Keratinocyte (primary cell): Measurements from ENCODE around the gene TRAF2. TPM values are rescaled to one million over a fixed set of nuclear protein-coding genes. Genes with fewer than 3 reads are reported as not detected.

Source experiments
- DNase-seq: peaks from one replicate; pipeline ENCODE4 v3.0.0-alpha.2; 2011; ENCODE audit warnings: low read depth, missing footprints, low spot score
- FAIRE-seq: peaks from 2 replicates; lab custom pipeline; 2011; peaks lifted over from hg19 to GRCh38; lab: Jason Lieb, UNC
- H2AFZ ChIP-seq: 2 replicates; pipeline ENCODE4 v1.6.0; 2012; ENCODE audit warnings: low read length, control low read depth, inconsistent platforms; ENCODE audit not compliant: control insufficient read depth
- H3K27ac ChIP-seq: 2 replicates; pipeline ENCODE4 v1.5.1; 2011; ENCODE audit warnings: low read length; ENCODE audit not compliant: control insufficient read depth, insufficient read depth
- H3K27me3 ChIP-seq: 3 replicates; pipeline ENCODE4 v1.6.0; 2011; ENCODE audit warnings: low read length; ENCODE audit not compliant: control insufficient read depth, insufficient read depth; ENCODE audit errors: extremely low read depth
- H3K36me3 ChIP-seq, 2 experiments: 2 replicates in 1 of 2; 3 replicates in 1 of 2; pipeline ENCODE4 v1.5.1; 2011; ENCODE audit warnings: low read length in 2 of 2, mild to moderate bottlenecking in 1 of 2; ENCODE audit not compliant: control insufficient read depth in 2 of 2, insufficient read depth in 2 of 2; ENCODE audit errors: extremely low read depth in 1 of 2
- H3K4me1 ChIP-seq: 3 replicates; pipeline ENCODE4 v1.5.1; 2011; ENCODE audit warnings: low read length; ENCODE audit not compliant: control insufficient read depth, insufficient read depth; ENCODE audit errors: extremely low read depth
- H3K4me2 ChIP-seq: 3 replicates; pipeline ENCODE4 v1.6.0; 2011; ENCODE audit warnings: low read depth, low read length; ENCODE audit not compliant: control insufficient read depth, insufficient read depth; ENCODE audit errors: extremely low read depth
- H3K4me3 ChIP-seq, 3 experiments: fragments of 200-600 bp in 1 of 3; sonication (generic) in 1 of 3; 2 replicates in 2 of 3; 3 replicates in 1 of 3; pipeline ENCODE4 v1.5.1; 2011 to 2016; ENCODE audit warnings: low read length in 3 of 3, mild to moderate bottlenecking in 3 of 3, control low read depth in 2 of 3, inconsistent platforms in 1 of 3, low read depth in 1 of 3, mixed read lengths in 1 of 3, mixed run types in 1 of 3, moderate library complexity in 1 of 3; ENCODE audit not compliant: control insufficient read depth in 2 of 3, insufficient read depth in 2 of 3; ENCODE audit errors: extremely low read depth in 1 of 3
- H3K79me2 ChIP-seq: 2 replicates; pipeline ENCODE4 v1.6.0; 2012; ENCODE audit warnings: low read length; ENCODE audit not compliant: control insufficient read depth, insufficient read depth
- H3K9ac ChIP-seq: 3 replicates; pipeline ENCODE4 v1.6.0; 2011; ENCODE audit warnings: low read length; ENCODE audit not compliant: control insufficient read depth, insufficient read depth; ENCODE audit errors: extremely low read depth
- H3K9me1 ChIP-seq: 3 replicates; pipeline ENCODE4 v1.6.0; 2011; ENCODE audit warnings: low read length; ENCODE audit not compliant: control insufficient read depth, insufficient read depth; ENCODE audit errors: extremely low read depth
- H3K9me3 ChIP-seq: 2 replicates; pipeline ENCODE4 v1.5.1; 2012; ENCODE audit warnings: low read depth, low read length; ENCODE audit not compliant: control insufficient read depth
- H4K20me1 ChIP-seq: 3 replicates; pipeline ENCODE4 v1.6.0; 2011; ENCODE audit warnings: low read length; ENCODE audit not compliant: control insufficient read depth, insufficient read depth; ENCODE audit errors: extremely low read depth
- CTCF ChIP-seq, 3 experiments: IDR thresholded peaks in 1 of 3; conservative IDR thresholded peaks in 1 of 3; optimal IDR thresholded peaks in 1 of 3; 2 replicates in 2 of 3; 3 replicates in 1 of 3; pipeline versions ENCODE3 to v1.5.1; 2011; ENCODE audit warnings: low read length in 3 of 3, mild to moderate bottlenecking in 3 of 3, moderate library complexity in 2 of 3, control low read depth in 1 of 3, inconsistent platforms in 1 of 3; ENCODE audit not compliant: insufficient read depth in 2 of 3; ENCODE audit errors: extremely low read depth in 1 of 3
- EZH2 ChIP-seq: IDR thresholded peaks from one replicate; pipeline ENCODE4 v1.6.1; 2012; ENCODE audit warnings: inconsistent platforms, mild to moderate bottlenecking, low read length, moderate library complexity
- dilution Hi-C: fragments of 300-500 bp; cut with MboI; formaldehyde crosslinking; loops from one replicate; pipeline ENCODE4 v1.7.0; 2020; ENCODE audit warnings: low sequenced_read_pairs; ENCODE audit not compliant: extremely low pct_ligation_motif_present
- polyA plus RNA-seq, 5 experiments: library from polyadenylated mRNA; depleted of rRNA in 3 of 5; stranded (reverse) in 3 of 5; stranded (forward) in 1 of 5; unstranded in 1 of 5; fragments of >200 nt; gene quantifications; 1 replicate in 1 of 5; 2 replicates in 3 of 5; 3 replicates in 1 of 5; pipeline versions ENCODE4 v1.2.1 to v1.2.3, GENCODE V29; 2011 to 2012; ENCODE audit warnings: missing spikeins in 2 of 5, low read depth in 1 of 5, low replicate concordance in 1 of 5

The TRAF2 gene
- polyA plus RNA-seq, 1 donor (not counting 4 experiments of a cell fraction or from before 2014, with no cell fraction given) = 9.9 TPM

DNA sequence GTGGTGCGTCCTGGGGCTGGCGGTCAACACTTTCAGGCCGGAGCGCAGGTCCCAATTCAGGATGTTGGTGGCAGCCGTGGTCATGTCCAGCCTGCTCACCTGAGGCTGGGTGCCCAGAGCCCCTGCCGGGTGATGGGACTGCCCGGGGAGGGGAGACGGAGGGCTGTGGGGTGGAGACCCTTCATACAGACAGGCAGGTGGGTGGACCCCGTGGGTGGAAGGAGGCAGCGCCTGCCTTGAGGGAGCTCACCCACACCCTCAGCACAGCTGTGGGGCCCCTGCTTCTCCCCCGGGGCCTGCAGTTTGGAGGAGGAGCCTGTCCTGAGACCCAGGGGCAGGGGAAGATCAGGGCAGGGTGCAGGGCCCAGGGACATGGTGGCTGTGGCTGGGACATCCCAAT lies 84.0 kb downstream of the TRAF2 start:
- no peaks in the 10 kb centered on the region for H3K9me1 ChIP-seq
- no peaks in the 10 kb centered on the region for H4K20me1 ChIP-seq
- no peak overlapping the region for H3K4me3 ChIP-seq
- DNase-seq (no peak), FAIRE-seq (no peak)
- TF ChIP-seq CTCF (optimal IDR thresholded peaks at IDR 0.05 in 1 of 3, IDR thresholded peaks at IDR 0.05 in 1 of 3, conservative IDR thresholded peaks at IDR 0.05 in 1 of 3; ENCODE audit: extremely low read depth in 1 of 3, insufficient read depth in 2 of 3, low read length in 3 of 3) (no peak), EZH2 (no peak)
- H3K27me3 ChIP-seq = no peaks in the 10 kb centered on the region
- no peak overlapping the region for H3K4me2 ChIP-seq
- H3K36me3 ChIP-seq = no peaks in the 10 kb centered on the region
- no peaks in the 10 kb centered on the region for H3K9me3 ChIP-seq
- dilution Hi-C loops = no loop called here
- H3K79me2 ChIP-seq = no peaks in the 10 kb centered on the region
- no peak overlapping the region for H2AFZ ChIP-seq
- peaks cover 7% of the 10 kb centered on the region for H3K4me1 ChIP-seq
- H3K9ac ChIP-seq = no peak overlapping the region
- H3K27ac ChIP-seq = no peak overlapping the region

GRCh38 chr9:136971746-136972145 lies 85.4 kb downstream of the TRAF2 start:
- no peak overlapping the region for H3K9ac ChIP-seq
- dilution Hi-C loops = no loop called here
- no peaks in the 10 kb centered on the region for H3K27me3 ChIP-seq
- no peaks in the 10 kb centered on the region for H3K9me3 ChIP-seq
- H3K9me1 ChIP-seq = no peaks in the 10 kb centered on the region
- H2AFZ ChIP-seq = no peak overlapping the region
- H3K27ac ChIP-seq = no peak overlapping the region
- no peak overlapping the region for H3K4me2 ChIP-seq
- H4K20me1 ChIP-seq = no peaks in the 10 kb centered on the region
- no peak for TF ChIP-seq CTCF (optimal IDR thresholded peaks at IDR 0.05 in 1 of 3, IDR thresholded peaks at IDR 0.05 in 1 of 3, conservative IDR thresholded peaks at IDR 0.05 in 1 of 3; ENCODE audit: extremely low read depth in 1 of 3, insufficient read depth in 2 of 3, low read length in 3 of 3)
- TF ChIP-seq EZH2 = no peak
- H3K36me3 ChIP-seq = no peaks in the 10 kb centered on the region
- H3K4me1 ChIP-seq = peaks cover 8% of the 10 kb centered on the region
- DNase-seq (no peak), FAIRE-seq (no peak)
- no peak overlapping the region for H3K4me3 ChIP-seq
- H3K79me2 ChIP-seq = no peaks in the 10 kb centered on the region
